MCF 10A (cell line): ENCODE measurements around the gene RNF44. TPM values are rescaled to one million over a fixed set of nuclear protein-coding genes. Genes with fewer than 3 reads are reported as not detected.

ENCODE experiments used
- BruUV-seq: library from RNA; stranded (reverse); fragments of 400-500 nt; replicated peaks from 2 replicates; lab custom pipeline; 2021; lab: Mats Ljungman, UMichigan
- CTCF ChIA-PET: fragments of 300-600 bp; sonication (Branson Sonifier 250); formaldehyde crosslinking; extraction: SDS; loops from one replicate; lab custom pipeline; 2021; ENCODE audit warnings: antibody characterized with exemption, inconsistent platforms; lab: Yijun Ruan, JAX
- POLR2A ChIA-PET: fragments of 300-600, 350-650 bp; sonication (Branson Sonifier 250); formaldehyde crosslinking; extraction: SDS; loops from one replicate; lab custom pipeline; 2020; ENCODE audit warnings: antibody characterized with exemption, inconsistent platforms; lab: Yijun Ruan, JAX
- DNase-seq: peaks from one replicate; pipeline ENCODE4 v3.0.0-alpha.2; 2018; ENCODE audit not compliant: unreplicated experiment
- H3K27ac Mint-ChIP-seq: one replicate; pipeline ENCODE4 v1.8.0; 2022; ENCODE audit warnings: mild to moderate bottlenecking, low read depth, mixed read lengths; ENCODE audit not compliant: unreplicated experiment
- H3K27me3 Mint-ChIP-seq: one replicate; pipeline ENCODE4 v1.8.0; 2022; ENCODE audit warnings: mixed read lengths; ENCODE audit not compliant: insufficient read depth, unreplicated experiment
- H3K36me3 Mint-ChIP-seq: one replicate; pipeline ENCODE4 v1.8.0; 2022; ENCODE audit warnings: mild to moderate bottlenecking, moderate library complexity, mixed read lengths; ENCODE audit not compliant: insufficient read depth, unreplicated experiment
- H3K4me1 Mint-ChIP-seq: one replicate; pipeline ENCODE4 v1.8.0; 2022; ENCODE audit warnings: mixed read lengths; ENCODE audit not compliant: insufficient read depth, unreplicated experiment
- H3K4me3 Mint-ChIP-seq: one replicate; pipeline ENCODE4 v1.8.0; 2022; ENCODE audit warnings: mild to moderate bottlenecking, moderate library complexity, mixed read lengths; ENCODE audit not compliant: unreplicated experiment
- H3K9me3 Mint-ChIP-seq: one replicate; pipeline ENCODE4 v1.8.0; 2022; ENCODE audit warnings: mixed read lengths; ENCODE audit not compliant: unreplicated experiment
- CTCF ChIP-seq: fragments of 200-600 bp; IDR thresholded peaks from one replicate; pipeline ENCODE4 v1.8.0; 2022; ENCODE audit warnings: antibody characterized with exemption, mild to moderate bottlenecking; ENCODE audit not compliant: unreplicated experiment
- intact Hi-C: fragments of 100-400 bp; cut with micrococcal nuclease; formaldehyde crosslinking; loops from 2 replicates; pipeline ENCODE4 v1.14.1; 2022
- total RNA-seq: library from RNA; stranded (reverse); gene quantifications from 2 replicates; pipeline ENCODE4 v1.2.3, GENCODE V29; 2022

The RNF44 gene
- total RNA-seq, 1 experiment from 2014 or later = 60.1 TPM

GRCh38 chr5:176534640-176535039 is 2.6 kb downstream of the RNF44 start:
- peak overlapping the region; percentile 98 for H3K27ac Mint-ChIP-seq
- intact Hi-C loops = no loop called here
- DNase-seq = no peak
- H3K4me1 Mint-ChIP-seq = peaks cover 37% of the 10 kb centered on the region
- no peaks in the 10 kb centered on the region for H3K27me3 Mint-ChIP-seq
- no peaks in the 10 kb centered on the region for H3K9me3 Mint-ChIP-seq
- BruUV-seq = no TSS peak
- POLR2A ChIA-PET = interaction anchor here (0.6 to 8.3 kb wide), 19 partner anchors 9 to 146 kb away, joined by 3 to 154 read pairs (median 10); partner anchors contain the start of genes CLTB, FAF2, HIGD2A and NOP16
- CTCF ChIA-PET = interaction anchor here (0.7 to 5.2 kb wide), 7 partner anchors 16 to 119 kb away, joined by 3 to 39 read pairs (median 4); partner anchors contain the start of genes CLTB and FAF2
- no peak for TF ChIP-seq CTCF
- peak overlapping the region; percentile 91 for H3K4me3 Mint-ChIP-seq
- H3K36me3 Mint-ChIP-seq = peaks cover 50% of the 10 kb centered on the region

- intact Hi-C loops = no loop called here
- DNase-seq = peak; percentile 63
- H3K4me1 Mint-ChIP-seq = peaks cover 35% of the 10 kb centered on the region
- ChIA-PET POLR2A (interaction anchor here (0.6 to 8.3 kb wide), 11 partner anchors 10 to 145 kb away, joined by 3 to 154 read pairs (median 42); partner anchors contain the start of genes CLTB, FAF2, HIGD2A and NOP16), CTCF (interaction anchor here (0.7 to 5.2 kb wide), 12 partner anchors 8 to 1016 kb away, joined by 3 to 39 read pairs (median 4); partner anchors contain the start of genes CLTB and FAF2)
- peak overlapping the region; percentile 91 for H3K4me3 Mint-ChIP-seq
- peaks cover 56% of the 10 kb centered on the region for H3K36me3 Mint-ChIP-seq
- BruUV-seq = no TSS peak
- no peaks in the 10 kb centered on the region for H3K27me3 Mint-ChIP-seq
- H3K9me3 Mint-ChIP-seq = no peaks in the 10 kb centered on the region
- no peak for TF ChIP-seq CTCF
- H3K27ac Mint-ChIP-seq = peak overlapping the region; percentile 98
These were observed 3.1 kb downstream of the RNF44 start for GRCh38 chr5:176533894-176534611.

GRCh38 chr5:176533390-176533789 is 3.8 kb downstream of the RNF44 start:
- BruUV-seq = no TSS peak
- Mint-ChIP-seq H3K4me3 (peak overlapping the region; percentile 91), H3K9me3 (no peaks in the 10 kb centered on the region), H3K27ac (no peak overlapping the region), H3K27me3 (no peaks in the 10 kb centered on the region), H3K4me1 (peaks cover 31% of the 10 kb centered on the region), H3K36me3 (peaks cover 62% of the 10 kb centered on the region)
- no peak for DNase-seq
- intact Hi-C loops = no loop called here
- TF ChIP-seq CTCF = no peak
- ChIA-PET POLR2A (interaction anchor here (0.7 to 8.3 kb wide), 10 partner anchors 9 to 144 kb away, joined by 3 to 154 read pairs (median 54); partner anchors contain the start of genes CLTB, FAF2, HIGD2A and NOP16), CTCF (interaction anchor here (0.6 to 4.3 kb wide), 12 partner anchors 9 to 1016 kb away, joined by 3 to 15 read pairs (median 3); partner anchors contain the start of genes CLTB and FAF2)

- H3K27me3 Mint-ChIP-seq = no peaks in the 10 kb centered on the region
- TF ChIP-seq CTCF = no peak
- H3K4me3 Mint-ChIP-seq = no peak overlapping the region
- no TSS peak for BruUV-seq
- intact Hi-C loops = no loop called here
- H3K36me3 Mint-ChIP-seq = peaks cover 64% of the 10 kb centered on the region
- POLR2A ChIA-PET = interaction anchor here (3.5 to 8.3 kb wide), 5 partner anchors 8 to 116 kb away, joined by 15 to 154 read pairs (median 70); partner anchors contain the start of gene CLTB
- no peak for DNase-seq
- no peak overlapping the region for H3K27ac Mint-ChIP-seq
- CTCF ChIA-PET = interaction anchor here (0.7 to 4.3 kb wide), 5 partner anchors 10 to 138 kb away, joined by 3 to 15 read pairs (median 7); partner anchors contain the start of genes CLTB and FAF2
- no peaks in the 10 kb centered on the region for H3K9me3 Mint-ChIP-seq
- H3K4me1 Mint-ChIP-seq = peaks cover 26% of the 10 kb centered on the region
These were observed 4.4 kb downstream of the RNF44 start for GRCh38 chr5:176532795-176533194.
